A673 (cell line): ENCODE results near the gene CIAO3.

Source experiments
- EZH2 ChIP-seq: fragments of 200-600 bp; sonication (generic); IDR thresholded peaks from 2 replicates; pipeline ENCODE4 v1.6.1; 2017; ENCODE audit warnings: borderline replicate concordance, low read depth, mild to moderate bottlenecking, mixed read lengths, antibody characterized with exemption, low read length; ENCODE audit not compliant: poor library complexity, severe bottlenecking
- TF ChIP-seq, protein P1 (sequence below): fragments of 300-800, 200-600 bp; sonication (generic); conservative IDR thresholded peaks from 2 replicates; pipeline ENCODE4 v1.5.1; 2017; ENCODE audit warnings: low read depth, mild to moderate bottlenecking, antibody characterized with exemption, low read length, moderate library complexity, mixed read lengths

DNA sequence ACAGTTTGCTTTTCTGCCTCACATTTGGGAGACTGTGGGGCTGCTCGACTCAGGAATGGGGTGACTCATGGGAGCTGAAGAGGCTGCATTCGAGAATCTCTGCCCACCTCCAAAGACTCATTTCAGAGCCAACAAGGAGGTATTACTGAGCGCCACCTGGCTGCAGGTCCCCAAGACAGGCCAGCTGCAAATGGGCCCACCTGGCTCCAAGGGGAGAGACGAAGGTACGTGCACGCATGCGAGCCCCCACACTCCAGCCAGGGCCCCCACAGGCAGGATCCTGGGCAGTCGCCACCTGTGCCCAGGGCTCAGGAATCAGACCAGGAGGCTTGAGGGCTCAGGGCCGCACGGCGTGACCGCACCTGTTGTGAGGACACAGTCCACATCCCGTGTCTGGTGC is 7.9 kb downstream of the CIAO3 start:
- TF ChIP-seq, protein P1, sequence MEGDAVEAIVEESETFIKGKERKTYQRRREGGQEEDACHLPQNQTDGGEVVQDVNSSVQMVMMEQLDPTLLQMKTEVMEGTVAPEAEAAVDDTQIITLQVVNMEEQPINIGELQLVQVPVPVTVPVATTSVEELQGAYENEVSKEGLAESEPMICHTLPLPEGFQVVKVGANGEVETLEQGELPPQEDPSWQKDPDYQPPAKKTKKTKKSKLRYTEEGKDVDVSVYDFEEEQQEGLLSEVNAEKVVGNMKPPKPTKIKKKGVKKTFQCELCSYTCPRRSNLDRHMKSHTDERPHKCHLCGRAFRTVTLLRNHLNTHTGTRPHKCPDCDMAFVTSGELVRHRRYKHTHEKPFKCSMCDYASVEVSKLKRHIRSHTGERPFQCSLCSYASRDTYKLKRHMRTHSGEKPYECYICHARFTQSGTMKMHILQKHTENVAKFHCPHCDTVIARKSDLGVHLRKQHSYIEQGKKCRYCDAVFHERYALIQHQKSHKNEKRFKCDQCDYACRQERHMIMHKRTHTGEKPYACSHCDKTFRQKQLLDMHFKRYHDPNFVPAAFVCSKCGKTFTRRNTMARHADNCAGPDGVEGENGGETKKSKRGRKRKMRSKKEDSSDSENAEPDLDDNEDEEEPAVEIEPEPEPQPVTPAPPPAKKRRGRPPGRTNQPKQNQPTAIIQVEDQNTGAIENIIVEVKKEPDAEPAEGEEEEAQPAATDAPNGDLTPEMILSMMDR: no peak
- TF ChIP-seq EZH2: no peak
